Frontal cortex (tissue), 4 donors: ENCODE data around the gene SCCPDH. TPM values are rescaled to one million over a fixed set of nuclear protein-coding genes. Genes with fewer than 3 reads are reported as not detected.
"Not testable (repeated sequence)": the region's sequence is repeated elsewhere in the genome, so short reads cannot be mapped to it uniquely, and the experiment has no call there.

Experiments
- DNase-seq, 2 donors: peaks; one replicate each; pipeline ENCODE4 v3.0.0; 2012; ENCODE audit warnings: low spot score in 2 of 2
- FAIRE-seq: peaks from 2 replicates; lab custom pipeline; 2012; peaks lifted over from hg19 to GRCh38; lab: Jason Lieb, UNC
- total RNA-seq: library from RNA; depleted of rRNA; stranded (reverse); fragments of >200 nt; gene quantifications from one replicate; pipeline ENCODE4 v1.2.3, GENCODE V29; 2014
- donor health status: control.
- donor health status: control.
- donor health status: control.

SCCPDH gene
- total RNA-seq: 79.9 TPM

DNA sequence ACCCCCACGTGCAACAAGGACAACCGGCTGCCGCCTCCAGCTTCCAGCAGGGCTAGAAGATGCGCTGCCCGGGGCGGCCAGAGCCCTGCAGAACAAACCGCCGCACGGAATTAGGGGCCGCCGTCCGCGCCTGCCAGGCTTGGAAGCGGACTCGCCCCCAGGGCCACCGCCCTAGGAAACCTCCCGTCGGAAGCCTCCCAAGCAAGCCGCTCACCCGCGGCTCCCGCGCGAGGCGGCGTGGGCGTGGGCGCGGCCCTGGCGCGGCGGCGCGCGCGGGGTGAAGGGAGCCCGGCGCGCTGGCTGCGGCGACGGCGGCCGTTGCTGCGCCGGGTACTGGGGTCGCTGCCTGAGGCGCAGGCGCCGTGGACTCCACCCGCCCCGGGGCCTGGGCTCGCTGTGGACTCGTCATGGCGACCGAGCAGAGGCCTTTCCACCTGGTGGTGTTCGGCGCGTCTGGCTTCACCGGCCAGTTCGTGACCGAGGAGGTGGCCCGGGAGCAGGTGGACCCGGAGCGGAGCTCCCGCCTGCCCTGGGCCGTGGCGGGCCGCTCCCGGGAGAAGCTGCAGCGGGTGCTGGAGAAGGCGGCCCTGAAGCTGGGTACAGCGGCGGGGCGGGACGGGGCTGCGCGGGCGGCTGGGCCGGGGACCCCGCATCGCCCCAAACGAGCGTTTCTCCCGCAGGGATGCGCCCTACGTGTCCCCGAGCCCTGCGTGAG lies at the start of gene SCCPDH:
Gene SCCPDH (plus strand): TSS at position 394 of the 715 bp plus-strand sequence. CDS start 14 bp downstream, at position 408.
- FAIRE-seq (no peak), DNase-seq (peak; percentile 83 to 87)

GRCh38 chr1:246677842-246678241 lies 46.4 kb upstream of the SCCPDH start:
- FAIRE-seq (no peak), DNase-seq (no peak)

GRCh38 chr1:246678816-246679793 lies 45.1 kb upstream of the SCCPDH start:
- no peak for DNase-seq

DNA sequence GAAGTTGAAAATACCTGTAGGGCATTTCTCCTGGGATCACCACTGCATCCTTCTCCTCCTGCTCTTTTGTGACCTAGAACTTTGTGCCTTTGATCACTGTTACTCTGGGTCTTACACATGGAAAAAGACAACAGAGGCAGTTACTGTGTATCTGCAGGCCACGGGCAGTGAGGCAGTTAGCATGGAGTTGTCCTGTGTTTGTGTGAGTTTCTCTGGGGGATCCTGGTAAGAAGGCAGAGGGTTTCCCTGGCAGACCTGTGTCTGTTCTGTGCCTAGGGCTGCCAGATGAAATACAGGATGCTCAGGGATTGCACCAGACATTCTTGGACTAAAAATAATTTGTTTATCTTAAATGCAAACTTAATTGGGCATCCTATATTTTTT lies 44.4 kb upstream of the SCCPDH start:
- FAIRE-seq: no peak

More at GRCh38 chr1:246678816-246679793, 45.1 kb upstream of the SCCPDH start:
- no peak for FAIRE-seq

GRCh38 chr1:246680190-246680589 lies 44.0 kb upstream of the SCCPDH start:
- no peak for DNase-seq
- no peak for FAIRE-seq

More for the DNA sequence above, 44.4 kb upstream of the SCCPDH start:
- no peak for DNase-seq

DNA sequence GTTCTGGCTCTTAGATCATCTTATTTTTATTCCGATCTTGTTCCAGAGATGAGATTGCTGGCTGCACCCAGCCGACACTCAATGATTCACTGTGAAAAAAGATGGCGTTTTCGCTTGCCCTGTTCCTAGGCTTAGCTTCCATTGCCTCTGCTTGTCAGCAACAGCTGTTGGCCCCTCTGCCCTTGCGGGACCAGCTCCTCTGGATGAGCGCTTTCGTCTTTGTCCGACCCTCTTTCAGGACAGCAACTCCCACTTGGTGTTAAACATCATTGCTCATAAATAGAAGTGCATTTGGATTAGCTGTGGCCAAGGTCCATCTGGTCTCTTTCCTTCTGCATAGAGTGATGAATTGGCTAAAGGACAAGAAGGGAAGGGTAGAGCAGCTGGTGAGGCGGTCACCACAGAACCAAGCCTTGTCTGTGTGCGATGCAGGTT lies 43.5 kb upstream of the SCCPDH start:
- DNase-seq: no peak
- FAIRE-seq: no peak

- DNase-seq: no peak
- no peak for FAIRE-seq
These were observed 42.0 kb upstream of the SCCPDH start for GRCh38 chr1:246681900-246682895.

DNA sequence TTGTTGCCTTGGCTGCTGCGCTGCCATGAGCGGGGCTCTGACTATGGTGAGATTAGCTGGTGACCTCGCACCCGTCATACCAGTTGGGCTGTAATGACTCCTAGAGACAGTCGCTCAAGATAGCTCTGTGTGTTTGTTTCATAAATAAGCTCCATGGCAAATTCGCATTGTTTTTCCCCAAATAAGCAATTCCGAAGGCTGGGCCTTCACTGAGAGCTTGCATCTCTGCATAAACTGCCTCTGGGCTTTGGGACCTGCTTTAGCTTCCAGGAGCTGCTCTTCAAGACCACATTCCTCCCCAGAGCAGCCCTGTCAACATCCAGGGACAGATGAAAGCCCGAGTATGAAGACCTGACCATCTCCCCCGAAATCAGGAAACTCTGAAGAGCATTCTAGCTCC lies 40.7 kb upstream of the SCCPDH start:
- FAIRE-seq: no peak
- DNase-seq: no peak

DNA sequence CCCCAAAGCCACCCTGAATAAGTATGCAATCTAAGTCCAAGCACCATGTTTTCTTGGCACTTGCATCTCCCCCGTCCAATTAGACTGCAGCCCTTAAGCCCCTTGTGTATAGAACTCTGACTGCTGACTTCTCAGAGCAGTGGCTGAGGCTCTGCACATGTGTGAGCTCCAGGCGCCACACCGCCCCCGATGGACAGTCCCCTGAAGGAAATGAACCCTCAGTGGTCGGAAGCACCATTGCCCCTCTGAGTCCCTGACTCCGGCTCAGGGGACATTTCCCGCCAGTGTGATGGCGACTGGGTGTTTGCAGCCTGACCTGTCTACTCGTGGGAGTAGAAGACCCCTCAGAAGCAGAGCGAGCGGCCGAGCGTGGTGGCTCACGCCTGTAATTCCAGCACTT lies 37.2 kb upstream of the SCCPDH start:
- DNase-seq: no peak
- no peak for FAIRE-seq

DNA sequence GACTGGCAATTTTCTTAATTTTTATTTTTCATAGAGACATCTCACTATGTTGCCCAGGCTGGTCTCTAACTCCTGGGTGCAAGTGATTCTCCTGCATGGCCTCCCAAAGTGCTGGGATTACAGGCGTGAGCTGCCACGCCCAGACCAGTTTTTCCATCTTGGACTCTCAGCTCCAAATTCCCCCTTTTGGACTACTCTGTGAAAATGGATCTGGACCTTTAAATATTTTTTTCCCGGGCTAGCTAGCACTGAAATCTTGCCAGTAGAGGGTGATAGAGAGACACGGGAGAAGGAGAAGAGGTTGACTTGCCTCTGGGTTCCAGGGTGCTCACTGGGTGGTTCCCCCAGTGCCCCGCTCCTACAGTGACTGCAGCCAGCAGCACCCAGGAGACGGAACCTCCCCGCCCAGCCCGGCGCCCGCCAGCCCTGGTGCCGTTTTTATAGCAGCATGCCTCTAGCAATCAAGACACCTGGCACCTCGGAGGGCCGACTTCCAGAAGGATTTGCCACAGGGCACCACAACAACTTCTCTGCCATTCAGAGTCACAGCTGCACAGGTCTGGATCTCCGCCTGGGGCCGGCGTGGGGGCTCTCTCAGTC lies 34.7 kb upstream of the SCCPDH start:
- no peak for FAIRE-seq

DNA sequence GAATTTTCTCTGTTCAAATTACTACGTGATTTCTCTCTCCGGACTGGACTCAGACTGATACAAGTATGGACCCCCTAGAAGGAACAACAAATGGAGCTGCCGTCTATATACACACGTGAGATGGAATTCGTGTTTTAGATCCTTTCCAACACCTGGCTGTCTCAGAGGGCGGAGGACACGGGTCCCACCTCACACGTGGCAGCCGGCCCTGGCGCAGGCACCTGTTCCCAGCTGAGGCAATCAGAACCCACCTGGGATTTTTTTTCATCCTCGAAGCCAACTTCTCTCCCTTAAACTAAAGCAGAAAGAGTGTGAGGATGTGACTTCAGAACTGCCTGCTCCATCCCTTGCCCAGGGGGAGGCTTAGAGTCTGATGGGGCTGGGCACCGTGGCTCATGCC lies 34.1 kb upstream of the SCCPDH start:
- DNase-seq: no peak
- FAIRE-seq: no peak

More for the DNA sequence above, 34.7 kb upstream of the SCCPDH start:
- DNase-seq: peak; percentile 63 to 83

DNA sequence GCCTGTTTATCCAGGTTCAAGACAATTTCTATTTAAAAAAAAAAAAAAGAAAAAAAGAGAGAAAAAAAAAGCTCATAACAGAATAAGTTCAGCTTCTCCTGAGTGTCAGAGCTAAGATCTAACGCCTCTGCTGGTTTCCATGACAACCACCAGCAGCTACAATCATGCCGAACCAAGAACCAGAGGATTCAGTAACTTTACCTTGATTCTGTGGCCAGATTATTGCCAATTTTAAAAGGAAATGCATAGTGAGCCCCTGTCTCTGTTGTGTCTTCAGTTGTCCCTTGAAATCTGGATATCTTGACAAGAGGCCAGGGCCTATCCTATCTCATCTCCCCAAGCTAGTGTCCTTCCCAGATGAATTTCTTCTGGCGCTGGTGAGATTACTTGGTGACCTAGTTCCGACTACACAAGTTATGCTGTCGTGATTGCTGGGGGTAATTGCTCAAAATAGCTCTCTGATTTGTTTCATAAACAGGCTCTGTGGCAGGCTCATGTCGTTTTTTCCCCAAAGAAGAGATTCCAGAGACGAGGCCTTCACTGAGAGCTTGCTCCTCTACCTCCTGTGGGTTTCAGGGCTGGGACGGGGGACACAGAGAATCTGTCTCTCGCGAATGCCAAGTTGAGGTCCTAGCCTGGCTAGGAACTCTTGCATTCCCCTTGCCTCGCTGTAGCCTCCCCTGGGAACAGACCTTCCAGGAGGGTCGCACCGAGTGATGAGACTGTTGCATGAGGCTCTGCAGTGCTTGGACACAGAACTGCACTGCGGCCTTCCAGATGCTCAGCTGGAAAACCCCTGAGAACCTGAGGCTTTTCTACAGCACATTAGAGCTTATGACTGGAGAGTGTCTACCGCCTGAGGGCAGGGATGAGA lies 32.4 kb upstream of the SCCPDH start:
- DNase-seq (peak in 1 of 2 donors; percentile 46), FAIRE-seq (no peak)

- DNase-seq: not testable (repeated sequence)
These were observed 29.9 kb upstream of the SCCPDH start for GRCh38 chr1:246694213-246694895.

DNA sequence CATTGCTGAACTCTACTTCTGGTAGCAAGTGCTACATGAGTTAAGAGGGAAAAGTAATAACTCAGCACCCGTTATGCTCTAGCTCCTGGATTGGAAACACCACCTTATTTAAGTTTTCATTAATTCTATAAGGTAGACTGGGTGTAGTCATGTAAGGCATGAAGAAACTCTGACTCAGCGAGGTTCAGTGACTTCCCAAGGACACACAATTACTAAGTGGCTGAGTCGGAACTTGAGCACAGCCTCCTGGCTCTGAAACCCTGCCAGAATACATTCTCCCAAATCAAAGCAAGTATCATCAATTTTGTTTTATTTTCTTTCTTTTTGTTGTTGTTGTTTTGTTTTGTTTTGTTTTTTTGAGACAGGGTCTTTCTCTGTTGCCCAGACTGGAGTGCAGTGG lies 29.1 kb upstream of the SCCPDH start:
- DNase-seq: no peak
- FAIRE-seq: no peak

More at GRCh38 chr1:246694213-246694895, 29.9 kb upstream of the SCCPDH start:
- FAIRE-seq: not testable (repeated sequence)

DNA sequence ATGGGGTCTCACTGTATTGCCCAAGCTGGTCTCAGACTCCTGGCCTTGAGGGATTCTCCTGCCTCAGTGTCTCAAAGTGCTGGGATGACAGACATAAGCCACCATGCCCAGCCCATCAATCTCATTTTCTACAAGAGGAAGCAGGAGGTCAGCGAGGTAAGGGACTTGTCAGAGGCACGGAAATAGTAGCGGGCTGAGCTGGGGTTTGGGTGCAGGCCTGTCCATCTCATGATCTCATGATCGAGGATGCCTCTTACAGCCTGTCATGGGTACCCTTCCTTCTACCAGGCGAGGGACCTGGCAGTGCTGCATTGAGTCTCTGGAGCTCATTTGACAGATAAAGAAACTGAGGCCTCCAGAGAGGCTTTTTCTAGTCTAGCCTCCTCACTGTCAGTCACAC lies 28.5 kb upstream of the SCCPDH start:
- DNase-seq (no peak), FAIRE-seq (no peak)

DNA sequence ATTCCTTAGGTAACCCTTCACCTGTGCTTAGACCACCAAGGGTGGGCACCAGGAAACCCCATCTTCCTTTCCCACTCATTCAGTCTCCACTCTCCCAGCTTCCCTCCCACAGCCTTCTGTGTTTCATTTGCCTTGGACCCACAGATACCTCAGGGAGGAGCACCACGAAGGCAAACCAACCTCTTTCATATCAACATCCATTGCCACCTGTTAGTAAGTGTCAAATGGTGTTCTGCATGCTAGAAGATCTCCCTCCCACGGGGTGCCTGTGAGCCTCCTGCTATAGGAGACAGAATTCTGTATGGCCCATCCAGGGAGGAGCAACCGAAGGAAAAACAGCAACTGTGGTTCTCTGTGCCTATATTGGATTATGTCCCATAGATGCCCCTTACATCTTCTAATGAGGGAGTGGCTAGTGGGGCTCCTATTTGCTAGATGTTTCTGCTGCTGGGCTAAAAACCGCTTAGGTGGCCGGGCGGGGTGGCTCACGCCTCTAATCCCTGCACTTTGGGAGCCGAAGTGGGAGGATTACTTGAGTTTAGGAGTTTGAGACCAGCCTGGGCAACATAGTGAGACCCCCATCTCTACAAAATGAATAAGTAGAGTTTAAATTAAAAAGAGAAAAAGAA lies 25.6 kb upstream of the SCCPDH start:
- DNase-seq (no peak), FAIRE-seq (no peak)

GRCh38 chr1:246699095-246699735 lies 25.0 kb upstream of the SCCPDH start:
- DNase-seq (peak; percentile 60 to 82), FAIRE-seq (no peak)
